ENCODE results near the gene NAGA.

Gene NAGA

GRCh38 chr22:42035256-42035655, 35.4 kb downstream of the NAGA start:
- no peak for DNase-seq

- DNase-seq = no peak
Observed at GRCh38 chr22:42033263-42034181, 37.1 kb downstream of the NAGA start.

GRCh38 chr22:42026705-42027104, 43.9 kb downstream of the NAGA start:
- DNase-seq = no peak

- no peak for DNase-seq
Observed at GRCh38 chr22:42025421-42025820, 45.2 kb downstream of the NAGA start.

- DNase-seq = peak; percentile 31
Observed at GRCh38 chr22:42022162-42022847, 48.3 kb downstream of the NAGA start.

- DNase-seq = no peak
Observed at GRCh38 chr22:42021571-42021970, 49.0 kb downstream of the NAGA start.

GRCh38 chr22:42018224-42018623, 52.4 kb downstream of the NAGA start:
- no peak for DNase-seq

- DNase-seq = no peak
Observed at GRCh38 chr22:42016111-42016510, 54.5 kb downstream of the NAGA start.

GRCh38 chr22:42013385-42013784, 57.2 kb downstream of the NAGA start:
- DNase-seq = no peak

GRCh38 chr22:42010778-42011177, 59.8 kb downstream of the NAGA start:
- no peak for DNase-seq

All from suppressor macrophage treated with lipopolysaccharide for 4 hours (primary cell).